ENCODE data around the gene PLEKHG5. TPM values are rescaled to one million over a fixed set of nuclear protein-coding genes. Genes with fewer than 3 reads are reported as not detected.

Gene PLEKHG5
- total RNA-seq, 4 donors from 2014 or later, result 17.9 to 42.7 (median 37.1) TPM

GRCh38 chr1:6462412-6463119 lies 28.9 kb downstream of the PLEKHG5 start:
- no peaks in the 10 kb centered on the region for H3K9me3 ChIP-seq
- no peaks in the 10 kb centered on the region for H3K36me3 ChIP-seq
- intact Hi-C loops (cut with DNase I; ENCODE audit: low total_unique reads) (no loop called here), in situ Hi-C loops (cut with MboI; ENCODE audit: low pct_ligation_motif_present in 1 of 4, low pct_unique_long_range_greater_than_20kb in 1 of 4, low sequenced_read_pairs in 3 of 4) (no loop called here)
- no peaks in the 10 kb centered on the region for H3K4me1 ChIP-seq
- 90% methylated on average over 13 of the region's 13 CpGs; no CpG with 5 or more reads in 1 of the 2 donors for WGBS, 2 donors (ENCODE audit: low coverage in 1 of 2)
- peaks cover 16% of the 10 kb centered on the region for H3K27me3 ChIP-seq
- TF ChIP-seq EP300 (IDR thresholded peaks at IDR 0.05; ENCODE audit: low read depth), result no peak
- no peak for TF ChIP-seq POLR2A (IDR thresholded peaks at IDR 0.05)
- no peak for TF ChIP-seq POLR2AphosphoS5 (IDR thresholded peaks at IDR 0.05)
- no peak for TF ChIP-seq CTCF (IDR thresholded peaks at IDR 0.05)
- no peak overlapping the region for H3K4me3 ChIP-seq
- DNase-seq, result no peak
- H3K27ac ChIP-seq, result no peak overlapping the region

- intact Hi-C loops (cut with DNase I; ENCODE audit: low total_unique reads), result no loop called here
- H3K27ac ChIP-seq, result no peak overlapping the region
- no peaks in the 10 kb centered on the region for H3K36me3 ChIP-seq
- 82 to 94% methylated on average over 17 to 48 of the region's 48 CpGs for WGBS, 2 donors (ENCODE audit: low coverage in 1 of 2)
- no peaks in the 10 kb centered on the region for H3K9me3 ChIP-seq
- in situ Hi-C loops (cut with MboI; ENCODE audit: low pct_ligation_motif_present in 1 of 4, low pct_unique_long_range_greater_than_20kb in 1 of 4, low sequenced_read_pairs in 3 of 4), result no loop called here
- TF ChIP-seq POLR2AphosphoS5 (IDR thresholded peaks at IDR 0.05) (no peak), POLR2A (IDR thresholded peaks at IDR 0.05) (no peak), CTCF (IDR thresholded peaks at IDR 0.05) (no peak), EP300 (IDR thresholded peaks at IDR 0.05; ENCODE audit: low read depth) (no peak)
- DNase-seq, result no peak
- H3K4me1 ChIP-seq, result no peaks in the 10 kb centered on the region
- no peak overlapping the region for H3K4me3 ChIP-seq
- peaks cover 21% of the 10 kb centered on the region for H3K27me3 ChIP-seq
Measured at GRCh38 chr1:6461538-6462411, 29.7 kb downstream of the PLEKHG5 start.

GRCh38 chr1:6461051-6461530 lies 30.4 kb downstream of the PLEKHG5 start:
- no peaks in the 10 kb centered on the region for H3K36me3 ChIP-seq
- H3K4me1 ChIP-seq, result no peaks in the 10 kb centered on the region
- TF ChIP-seq EP300 (IDR thresholded peaks at IDR 0.05; ENCODE audit: low read depth), result no peak
- TF ChIP-seq POLR2A (IDR thresholded peaks at IDR 0.05), result no peak
- no peak for TF ChIP-seq POLR2AphosphoS5 (IDR thresholded peaks at IDR 0.05)
- no peak for TF ChIP-seq CTCF (IDR thresholded peaks at IDR 0.05)
- intact Hi-C loops (cut with DNase I; ENCODE audit: low total_unique reads), result no loop called here
- peak overlapping the region in 2 of 4 donors; percentile 8 to 32 for H3K4me3 ChIP-seq
- peak overlapping the region in 3 of 4 donors; percentile 41 to 57 (median 52) for H3K27ac ChIP-seq
- no peaks in the 10 kb centered on the region for H3K9me3 ChIP-seq
- 77 to 89% methylated on average over 13 to 40 of the region's 40 CpGs for WGBS, 2 donors (ENCODE audit: low coverage in 1 of 2)
- DNase-seq, result no peak
- H3K27me3 ChIP-seq, result peaks cover 21% of the 10 kb centered on the region
- in situ Hi-C loops (cut with MboI; ENCODE audit: low pct_ligation_motif_present in 1 of 4, low pct_unique_long_range_greater_than_20kb in 1 of 4, low sequenced_read_pairs in 3 of 4), result no loop called here

Data from transverse colon (tissue), 4 donors.